Fibroblast of the aortic adventitia (primary cell): ENCODE results near the gene DUSP2. TPM values are rescaled to one million over a fixed set of nuclear protein-coding genes. Genes with fewer than 3 reads are reported as not detected.

Experiments used
- DNase-seq: peaks from one replicate; pipeline ENCODE4 v3.0.0-alpha.2; 2010; ENCODE audit warnings: low read depth
- H3K4me3 ChIP-seq: 2 replicates; pipeline ENCODE4 v1.5.1; 2011; ENCODE audit warnings: low read depth, mild to moderate bottlenecking, control low read depth, low read length, moderate library complexity
- total RNA-seq: library from RNA; depleted of rRNA; stranded (reverse); fragments of >200 nt; gene quantifications from 2 replicates; pipeline ENCODE4 v1.2.3, GENCODE V29; 2012; ENCODE audit warnings: low replicate concordance
- TF ChIP-seq, protein P1 (sequence below): IDR thresholded peaks from 2 replicates; pipeline ENCODE4 v1.5.1; 2011; ENCODE audit warnings: mild to moderate bottlenecking, low read length, control low read depth, inconsistent platforms; ENCODE audit not compliant: insufficient read depth

The DUSP2 gene
- total RNA-seq, 1 donor: 0.36 TPM

DNA sequence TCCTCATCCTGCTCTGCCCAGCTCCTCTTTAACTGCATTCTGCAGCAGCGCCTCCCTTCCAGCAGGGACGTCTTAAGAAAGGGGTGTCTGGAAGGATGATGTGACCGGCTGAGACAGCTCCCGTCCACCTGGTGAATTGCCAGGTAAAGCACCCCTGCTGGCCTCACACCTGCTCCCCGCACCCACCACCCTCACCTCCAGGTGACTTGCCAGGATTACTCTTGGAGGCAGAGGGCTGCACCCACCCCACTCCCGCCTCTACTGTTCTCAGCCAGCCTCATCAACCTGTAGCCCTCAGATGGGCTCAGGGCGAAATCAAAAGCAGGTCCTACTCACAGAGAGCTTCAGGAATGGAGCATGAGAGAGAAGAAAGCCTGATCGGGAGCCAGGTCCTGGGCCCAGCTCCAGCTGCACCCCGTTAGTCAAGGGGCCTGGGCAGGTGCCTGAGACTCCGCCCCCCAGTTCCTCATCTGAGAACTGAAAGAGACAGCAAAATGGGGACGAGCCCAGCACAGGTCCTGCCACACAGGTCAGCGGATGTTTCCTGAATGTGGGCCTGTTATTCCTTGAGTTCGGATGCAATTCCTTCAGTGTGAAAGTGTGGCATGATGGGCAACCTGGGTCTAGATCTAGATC is 34.5 kb downstream of the DUSP2 start:
- TF ChIP-seq, protein P1, sequence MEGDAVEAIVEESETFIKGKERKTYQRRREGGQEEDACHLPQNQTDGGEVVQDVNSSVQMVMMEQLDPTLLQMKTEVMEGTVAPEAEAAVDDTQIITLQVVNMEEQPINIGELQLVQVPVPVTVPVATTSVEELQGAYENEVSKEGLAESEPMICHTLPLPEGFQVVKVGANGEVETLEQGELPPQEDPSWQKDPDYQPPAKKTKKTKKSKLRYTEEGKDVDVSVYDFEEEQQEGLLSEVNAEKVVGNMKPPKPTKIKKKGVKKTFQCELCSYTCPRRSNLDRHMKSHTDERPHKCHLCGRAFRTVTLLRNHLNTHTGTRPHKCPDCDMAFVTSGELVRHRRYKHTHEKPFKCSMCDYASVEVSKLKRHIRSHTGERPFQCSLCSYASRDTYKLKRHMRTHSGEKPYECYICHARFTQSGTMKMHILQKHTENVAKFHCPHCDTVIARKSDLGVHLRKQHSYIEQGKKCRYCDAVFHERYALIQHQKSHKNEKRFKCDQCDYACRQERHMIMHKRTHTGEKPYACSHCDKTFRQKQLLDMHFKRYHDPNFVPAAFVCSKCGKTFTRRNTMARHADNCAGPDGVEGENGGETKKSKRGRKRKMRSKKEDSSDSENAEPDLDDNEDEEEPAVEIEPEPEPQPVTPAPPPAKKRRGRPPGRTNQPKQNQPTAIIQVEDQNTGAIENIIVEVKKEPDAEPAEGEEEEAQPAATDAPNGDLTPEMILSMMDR: no peak
- DNase-seq: no peak
- no peak overlapping the region for H3K4me3 ChIP-seq

DNA sequence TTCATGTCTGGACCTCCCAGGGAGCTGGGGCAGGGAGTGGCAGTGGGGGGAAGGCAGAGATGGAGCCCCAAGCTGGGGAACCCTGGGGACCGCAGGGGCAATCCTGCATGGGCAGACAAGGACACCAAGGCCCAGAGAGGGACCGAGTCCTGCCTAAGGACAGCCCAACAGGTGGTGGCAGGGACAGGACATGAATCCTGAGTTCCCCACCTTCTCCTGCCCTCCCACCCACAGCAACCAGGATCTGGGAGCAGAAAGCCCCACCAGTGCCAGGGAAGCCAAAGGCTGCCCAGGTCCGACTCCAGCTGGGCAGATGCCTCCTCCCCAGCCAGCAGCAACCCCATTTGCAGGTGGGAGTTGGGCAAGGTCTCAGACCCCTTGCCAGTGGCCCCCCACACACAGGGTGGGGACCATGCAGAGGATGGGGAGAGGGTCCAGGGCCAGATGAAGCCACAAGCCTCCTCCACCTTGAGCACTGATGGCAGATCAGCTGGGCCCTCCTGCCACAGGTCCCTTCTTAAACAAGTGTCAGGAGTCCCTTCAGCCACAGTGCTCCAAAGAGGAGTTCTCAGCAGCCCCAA is 35.2 kb downstream of the DUSP2 start:
- TF ChIP-seq, protein P1: no peak
- DNase-seq: no peak
- no peak overlapping the region for H3K4me3 ChIP-seq

DNA sequence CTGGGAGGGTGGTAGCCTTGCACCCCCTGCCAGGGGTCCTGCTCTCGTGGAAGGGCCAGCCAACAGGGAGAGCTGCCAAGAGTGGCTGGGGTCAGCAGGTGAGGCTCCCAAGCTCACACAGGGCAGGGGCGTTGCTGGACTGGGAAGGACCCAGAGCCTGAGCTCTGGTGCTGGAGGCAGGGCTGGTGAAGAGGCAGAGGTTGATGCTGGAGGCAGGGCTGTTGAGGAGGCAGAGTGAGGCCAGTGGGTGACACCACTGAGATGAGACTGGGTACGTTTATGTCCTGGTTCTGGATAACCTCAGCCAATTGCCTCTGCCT is 35.9 kb downstream of the DUSP2 start:
- no peak for DNase-seq
- TF ChIP-seq, protein P1: no peak
- no peak overlapping the region for H3K4me3 ChIP-seq

DNA sequence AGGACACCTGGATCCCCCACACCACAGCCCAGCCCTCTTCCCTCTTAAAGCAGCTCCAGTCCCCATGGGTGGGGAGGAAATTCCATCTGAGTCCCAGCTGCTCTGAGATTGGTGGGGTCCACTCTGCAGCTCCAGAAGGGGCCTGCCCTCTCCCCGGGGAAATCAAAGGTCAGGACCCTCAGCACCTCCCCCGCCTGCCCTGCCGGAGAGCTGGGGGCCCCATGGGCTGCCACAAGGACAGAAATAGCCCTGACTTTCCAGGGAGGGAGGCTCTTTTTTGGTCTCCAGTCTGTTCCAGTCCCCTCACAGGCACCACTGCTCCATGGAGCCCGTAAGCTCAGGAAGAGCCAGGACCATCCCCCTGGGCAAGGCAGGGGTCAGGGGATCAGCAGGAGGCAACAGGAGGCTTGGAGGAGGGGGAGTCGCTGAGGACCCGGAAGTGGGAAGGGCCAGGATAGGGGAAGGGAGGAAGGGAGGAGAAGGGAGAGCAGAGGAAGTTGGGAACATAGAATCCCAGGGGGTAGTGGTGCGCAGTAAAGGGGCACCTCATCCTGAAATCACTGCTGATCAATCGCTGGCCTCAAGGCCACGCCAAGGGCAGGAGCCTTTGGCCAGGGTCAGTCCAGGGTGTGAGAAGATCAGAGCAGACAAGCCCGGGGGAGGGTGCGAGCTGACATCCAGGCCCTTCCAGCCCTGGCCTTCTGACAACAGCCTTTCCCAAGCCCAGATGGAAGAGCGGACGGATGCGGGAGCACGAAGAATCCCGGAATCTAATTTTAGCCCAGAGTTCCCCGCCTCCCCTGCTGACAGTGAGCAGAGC is 36.5 kb downstream of the DUSP2 start:
- DNase-seq: peak; percentile 17
- TF ChIP-seq, protein P1: no peak
- H3K4me3 ChIP-seq: no peak overlapping the region

GRCh38 chr2:96108151-96108540 is 37.1 kb downstream of the DUSP2 start:
- no peak for DNase-seq
- TF ChIP-seq, protein P1: no peak

DNA sequence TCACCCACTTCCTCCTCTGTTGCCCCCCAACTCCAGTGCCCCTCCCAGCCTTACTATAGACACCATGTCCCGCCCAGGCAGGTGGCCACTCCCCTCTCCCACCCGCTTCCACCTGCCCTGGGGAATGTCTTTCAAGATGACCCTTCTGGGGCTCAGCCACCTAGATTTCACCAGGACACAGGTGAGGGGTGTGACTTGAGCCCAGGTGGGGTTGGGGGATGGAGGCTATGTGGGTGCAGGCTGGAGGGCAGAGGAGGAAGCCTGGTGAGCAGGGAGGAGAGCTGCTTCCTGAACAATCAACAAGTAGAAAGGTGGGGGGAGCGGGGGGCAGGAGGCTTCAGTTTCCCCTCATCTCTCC is 37.6 kb downstream of the DUSP2 start:
- TF ChIP-seq, protein P1: no peak
- H3K4me3 ChIP-seq: no peak overlapping the region
- no peak for DNase-seq

More at GRCh38 chr2:96108151-96108540, 37.1 kb downstream of the DUSP2 start:
- no peak overlapping the region for H3K4me3 ChIP-seq
